GM12865 (cell line): ENCODE results near the gene RELL2.

Experiments used
- DNase-seq: peaks from one replicate; pipeline ENCODE4 v3.0.0; 2010; ENCODE audit warnings: low read depth
- H3K4me3 ChIP-seq: 2 replicates; pipeline ENCODE4 v1.5.1; 2011; ENCODE audit warnings: mild to moderate bottlenecking, low read depth, low read length, control low read depth
- TF ChIP-seq, protein P1 (sequence below): IDR thresholded peaks from 2 replicates; pipeline ENCODE4 v1.5.1; 2011; ENCODE audit warnings: low read length, control low read depth, low read depth, inconsistent platforms; ENCODE audit not compliant: insufficient read depth; ENCODE audit errors: missing control alignments

The RELL2 gene

DNA sequence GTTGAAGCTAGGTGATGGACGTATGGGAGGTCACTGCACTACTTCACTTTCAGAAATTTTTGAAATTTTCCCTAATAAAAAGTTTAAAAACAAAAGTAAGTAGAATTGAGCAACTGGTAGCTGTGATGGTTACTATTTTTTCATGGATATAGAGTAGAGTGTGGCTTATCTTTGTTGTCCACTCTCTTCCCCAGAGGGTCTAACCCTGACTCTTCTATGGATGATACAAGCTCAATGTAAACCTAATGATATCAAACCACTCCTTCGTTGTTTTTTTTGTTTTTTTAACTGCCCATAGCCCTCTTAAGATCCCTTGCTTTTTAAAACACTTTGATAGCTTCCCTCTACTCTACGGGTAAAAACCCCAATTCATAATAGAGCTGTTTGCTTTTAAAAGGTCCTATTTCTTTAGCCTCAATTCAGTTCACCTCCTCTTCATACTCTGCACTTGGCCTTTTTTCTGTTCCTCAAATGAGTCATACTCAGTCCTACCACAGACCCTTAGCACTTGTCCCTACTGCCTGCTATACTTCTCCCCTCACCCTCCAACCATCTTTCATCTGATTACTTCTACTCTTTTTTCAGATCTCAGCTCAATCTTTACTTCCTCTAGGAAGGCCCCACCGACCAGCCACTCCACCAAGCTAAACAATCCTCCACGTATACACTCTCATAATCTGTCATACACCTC lies 2.8 kb upstream of the RELL2 start:
- DNase-seq = peak; percentile 75
- TF ChIP-seq, protein P1, sequence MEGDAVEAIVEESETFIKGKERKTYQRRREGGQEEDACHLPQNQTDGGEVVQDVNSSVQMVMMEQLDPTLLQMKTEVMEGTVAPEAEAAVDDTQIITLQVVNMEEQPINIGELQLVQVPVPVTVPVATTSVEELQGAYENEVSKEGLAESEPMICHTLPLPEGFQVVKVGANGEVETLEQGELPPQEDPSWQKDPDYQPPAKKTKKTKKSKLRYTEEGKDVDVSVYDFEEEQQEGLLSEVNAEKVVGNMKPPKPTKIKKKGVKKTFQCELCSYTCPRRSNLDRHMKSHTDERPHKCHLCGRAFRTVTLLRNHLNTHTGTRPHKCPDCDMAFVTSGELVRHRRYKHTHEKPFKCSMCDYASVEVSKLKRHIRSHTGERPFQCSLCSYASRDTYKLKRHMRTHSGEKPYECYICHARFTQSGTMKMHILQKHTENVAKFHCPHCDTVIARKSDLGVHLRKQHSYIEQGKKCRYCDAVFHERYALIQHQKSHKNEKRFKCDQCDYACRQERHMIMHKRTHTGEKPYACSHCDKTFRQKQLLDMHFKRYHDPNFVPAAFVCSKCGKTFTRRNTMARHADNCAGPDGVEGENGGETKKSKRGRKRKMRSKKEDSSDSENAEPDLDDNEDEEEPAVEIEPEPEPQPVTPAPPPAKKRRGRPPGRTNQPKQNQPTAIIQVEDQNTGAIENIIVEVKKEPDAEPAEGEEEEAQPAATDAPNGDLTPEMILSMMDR = no peak

GRCh38 chr5:141634720-141635119 lies 2.1 kb upstream of the RELL2 start:
- TF ChIP-seq, protein P1 = no peak
- no peak for DNase-seq
- peak overlapping the region; percentile 15 for H3K4me3 ChIP-seq

More for the DNA sequence above, 2.8 kb upstream of the RELL2 start:
- no peak overlapping the region for H3K4me3 ChIP-seq

DNA sequence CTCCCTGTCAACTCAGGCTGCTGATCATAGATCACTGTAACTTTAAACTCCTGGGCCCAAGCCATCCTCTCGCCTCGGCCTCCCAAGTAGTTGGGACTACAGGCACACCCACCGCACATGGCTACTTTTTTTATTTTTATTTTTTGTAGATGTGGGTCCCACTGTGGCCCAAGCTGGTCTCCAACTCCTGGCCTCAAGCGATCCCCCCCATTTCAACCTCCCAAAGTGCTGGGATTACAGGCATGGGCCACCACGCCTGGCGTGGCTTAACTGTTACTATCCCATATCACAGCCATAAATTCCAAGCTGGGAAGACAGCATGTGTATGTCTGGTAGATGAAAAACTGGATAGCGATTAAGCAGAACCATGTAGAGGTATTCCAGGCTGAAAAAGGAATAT lies 1.2 kb upstream of the RELL2 start:
- TF ChIP-seq, protein P1 = no peak
- no peak for DNase-seq
- peak overlapping the region; percentile 79 for H3K4me3 ChIP-seq

DNA sequence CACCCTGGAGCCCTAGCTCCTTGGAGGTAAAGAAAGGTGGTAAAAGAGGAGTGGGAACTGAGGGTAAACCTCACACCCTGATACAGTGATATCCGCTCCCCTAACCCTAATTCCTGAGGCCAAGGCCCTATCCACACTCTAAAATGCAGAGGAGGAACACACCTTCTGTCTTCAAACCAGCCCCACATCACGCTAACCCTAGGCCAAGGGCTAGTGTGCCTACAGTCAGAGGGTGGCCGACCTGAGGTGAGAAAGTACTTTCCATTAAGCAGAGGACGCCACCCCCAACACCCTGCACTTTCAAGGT lies 738 bp upstream of the RELL2 start:
- peak overlapping the region; percentile 79 for H3K4me3 ChIP-seq
- no peak for DNase-seq
- TF ChIP-seq, protein P1 = no peak

DNA sequence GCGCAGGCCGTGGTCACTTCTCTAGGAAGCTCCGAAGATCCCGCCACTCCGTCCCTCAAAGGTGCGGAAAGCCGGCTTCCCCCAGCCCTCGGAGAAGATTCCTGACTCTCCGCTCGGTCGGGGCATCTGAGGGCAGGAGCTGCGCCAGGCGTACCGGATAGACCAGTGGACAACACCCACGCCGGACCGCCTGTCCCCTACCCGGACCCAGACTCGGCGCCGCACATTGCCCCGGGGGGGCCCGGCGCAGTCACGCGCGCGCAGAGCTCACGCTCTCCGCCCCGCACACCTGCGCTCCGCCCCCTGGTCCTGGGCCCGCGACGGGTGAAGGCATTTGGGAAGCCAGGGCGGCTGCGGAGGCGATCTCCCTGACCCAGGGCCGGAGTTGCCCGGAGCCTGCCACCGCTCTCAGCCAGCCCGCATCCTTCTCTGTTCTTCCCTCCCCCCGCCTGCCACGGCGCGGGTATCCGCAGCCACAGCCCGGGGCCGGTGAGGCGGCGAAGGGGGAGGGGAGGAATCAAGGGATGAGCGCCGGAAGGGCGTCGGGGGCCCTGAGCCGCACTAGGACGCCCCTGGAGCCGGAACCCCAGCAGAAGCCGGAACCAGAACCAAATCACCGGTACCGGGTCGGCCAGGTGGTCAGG lies 448 bp downstream of the RELL2 start:
- peak; percentile 50 for DNase-seq
- peak overlapping the region; percentile 79 for H3K4me3 ChIP-seq
- TF ChIP-seq, protein P1 = no peak

DNA sequence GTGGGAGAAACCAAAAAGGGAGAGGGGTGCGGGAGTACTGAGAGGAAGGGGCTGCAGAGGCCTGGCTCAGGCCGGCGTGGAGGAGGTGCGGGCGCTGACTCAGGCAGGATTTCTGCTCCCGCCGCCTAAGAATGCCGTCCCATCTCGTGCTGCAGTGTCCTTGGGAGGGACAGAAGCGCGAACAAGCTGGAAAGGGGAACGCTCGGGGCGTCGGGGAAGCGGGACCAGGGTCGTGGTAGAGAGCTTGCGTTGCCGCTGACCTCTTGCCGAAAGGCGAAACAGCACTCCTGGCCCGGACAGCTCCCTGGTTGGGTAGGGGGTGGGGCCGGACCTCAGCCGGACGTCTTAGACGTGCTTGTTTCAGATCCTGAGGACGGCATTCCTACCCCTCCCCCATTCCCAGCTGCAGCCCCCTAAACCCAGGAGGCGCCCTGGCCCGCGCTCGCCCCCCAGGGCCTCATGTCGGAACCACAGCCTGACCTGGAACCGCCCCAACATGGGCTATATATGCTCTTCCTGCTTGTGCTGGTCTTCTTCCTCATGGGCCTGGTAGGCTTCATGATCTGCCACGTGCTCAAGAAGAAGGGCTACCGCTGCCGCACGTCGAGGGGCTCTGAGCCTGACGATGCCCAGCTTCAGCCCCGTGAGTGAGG lies 1.1 kb downstream of the RELL2 start:
- peak overlapping the region; percentile 79 for H3K4me3 ChIP-seq
- peak; percentile 86 for DNase-seq
- TF ChIP-seq, protein P1 = peak; percentile 55
